Neural cell (in vitro differentiated cells): ENCODE results near the gene ACHE.

ENCODE experiments used
- EP300 ChIP-seq: fragments of 450-650 bp; conservative IDR thresholded peaks from 2 replicates; pipeline ENCODE4 v1.6.1; 2014; ENCODE audit warnings: antibody characterized with exemption, mild to moderate bottlenecking, moderate library complexity; ENCODE audit not compliant: poor library complexity, severe bottlenecking
- EZH2 ChIP-seq: fragments of 200-600, 300-800 bp; shearing (Covaris generic), sonication (generic); IDR thresholded peaks from 2 replicates; pipeline ENCODE4 v1.6.1; 2014; ENCODE audit warnings: antibody characterized with exemption, low read length, borderline replicate concordance, mild to moderate bottlenecking; ENCODE audit not compliant: insufficient read depth, poor library complexity, severe bottlenecking
- MXI1 ChIP-seq: fragments of 450-650 bp; conservative IDR thresholded peaks from 2 replicates; pipeline ENCODE4 v1.6.1; 2014; ENCODE audit warnings: antibody characterized with exemption, mild to moderate bottlenecking; ENCODE audit not compliant: poor library complexity, severe bottlenecking
- POLR2AphosphoS5 ChIP-seq: IDR thresholded peaks from 2 replicates; pipeline ENCODE4 v1.6.1; 2012
- RAD21 ChIP-seq: fragments of 450-650 bp; conservative IDR thresholded peaks from 2 replicates; pipeline ENCODE4 v1.6.1; 2014; ENCODE audit warnings: antibody characterized with exemption, mild to moderate bottlenecking, moderate library complexity
- SMC3 ChIP-seq: fragments of 450-650 bp; conservative IDR thresholded peaks from 2 replicates; pipeline ENCODE4 v1.6.1; 2014; ENCODE audit warnings: antibody characterized with exemption, mild to moderate bottlenecking, moderate library complexity; ENCODE audit not compliant: poor library complexity
- TAF1 ChIP-seq: IDR thresholded peaks from 2 replicates; pipeline ENCODE4 v1.6.1; 2012; ENCODE audit warnings: low read depth
- TF ChIP-seq, protein P1 (sequence below): fragments of 450-650 bp; IDR thresholded peaks from 2 replicates; pipeline ENCODE4 v1.5.1; 2014; ENCODE audit warnings: antibody characterized with exemption, mild to moderate bottlenecking, moderate library complexity; ENCODE audit not compliant: poor library complexity, severe bottlenecking
- TF ChIP-seq, protein P2 (sequence below): IDR thresholded peaks from 2 replicates; pipeline ENCODE4 v1.6.1; 2012; ENCODE audit warnings: borderline replicate concordance

DNA sequence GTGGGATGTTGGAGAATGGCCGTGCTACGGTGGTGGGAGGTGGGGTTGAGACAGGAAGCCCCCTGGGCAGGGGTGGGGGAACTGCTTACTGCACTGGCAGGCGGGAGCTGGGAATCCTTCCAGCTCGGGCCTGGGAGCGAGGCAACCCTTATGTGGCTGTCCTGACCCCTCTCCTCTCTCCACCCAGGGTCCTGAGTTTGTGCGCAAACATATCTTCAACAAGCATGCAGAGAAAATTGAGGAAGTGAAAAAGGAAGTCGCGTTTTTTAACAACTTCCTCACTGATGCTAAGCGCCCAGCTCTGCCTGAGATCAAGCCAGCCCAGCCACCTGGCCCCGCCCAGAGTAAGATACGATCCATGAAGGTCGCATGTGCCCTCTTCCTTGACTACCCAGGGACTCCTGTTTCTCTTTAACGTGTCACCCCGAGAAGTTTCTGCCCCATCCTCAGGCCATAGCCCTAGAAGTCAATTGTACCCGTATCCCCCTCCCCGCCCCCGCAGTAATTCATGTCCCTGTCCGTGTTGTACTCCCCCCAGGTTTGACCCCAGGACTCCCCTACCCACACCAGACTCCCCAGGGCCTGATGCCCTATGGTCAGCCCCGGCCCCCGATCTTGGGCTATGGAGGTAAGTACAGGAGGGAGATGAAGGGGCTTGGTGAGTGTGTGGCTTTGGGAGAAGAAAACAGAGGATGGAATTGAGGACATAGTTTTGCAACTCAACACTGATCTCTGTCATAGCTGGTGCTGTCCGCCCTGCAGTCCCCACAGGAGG lies 8.0 kb downstream of the ACHE start:
- TF ChIP-seq, protein P1, sequence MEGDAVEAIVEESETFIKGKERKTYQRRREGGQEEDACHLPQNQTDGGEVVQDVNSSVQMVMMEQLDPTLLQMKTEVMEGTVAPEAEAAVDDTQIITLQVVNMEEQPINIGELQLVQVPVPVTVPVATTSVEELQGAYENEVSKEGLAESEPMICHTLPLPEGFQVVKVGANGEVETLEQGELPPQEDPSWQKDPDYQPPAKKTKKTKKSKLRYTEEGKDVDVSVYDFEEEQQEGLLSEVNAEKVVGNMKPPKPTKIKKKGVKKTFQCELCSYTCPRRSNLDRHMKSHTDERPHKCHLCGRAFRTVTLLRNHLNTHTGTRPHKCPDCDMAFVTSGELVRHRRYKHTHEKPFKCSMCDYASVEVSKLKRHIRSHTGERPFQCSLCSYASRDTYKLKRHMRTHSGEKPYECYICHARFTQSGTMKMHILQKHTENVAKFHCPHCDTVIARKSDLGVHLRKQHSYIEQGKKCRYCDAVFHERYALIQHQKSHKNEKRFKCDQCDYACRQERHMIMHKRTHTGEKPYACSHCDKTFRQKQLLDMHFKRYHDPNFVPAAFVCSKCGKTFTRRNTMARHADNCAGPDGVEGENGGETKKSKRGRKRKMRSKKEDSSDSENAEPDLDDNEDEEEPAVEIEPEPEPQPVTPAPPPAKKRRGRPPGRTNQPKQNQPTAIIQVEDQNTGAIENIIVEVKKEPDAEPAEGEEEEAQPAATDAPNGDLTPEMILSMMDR, result no peak
- TF ChIP-seq RAD21, result no peak
- no peak for TF ChIP-seq EZH2
- no peak for TF ChIP-seq SMC3
- no peak for TF ChIP-seq POLR2AphosphoS5
- TF ChIP-seq TAF1, result no peak
- TF ChIP-seq EP300, result no peak
- TF ChIP-seq, protein P2, sequence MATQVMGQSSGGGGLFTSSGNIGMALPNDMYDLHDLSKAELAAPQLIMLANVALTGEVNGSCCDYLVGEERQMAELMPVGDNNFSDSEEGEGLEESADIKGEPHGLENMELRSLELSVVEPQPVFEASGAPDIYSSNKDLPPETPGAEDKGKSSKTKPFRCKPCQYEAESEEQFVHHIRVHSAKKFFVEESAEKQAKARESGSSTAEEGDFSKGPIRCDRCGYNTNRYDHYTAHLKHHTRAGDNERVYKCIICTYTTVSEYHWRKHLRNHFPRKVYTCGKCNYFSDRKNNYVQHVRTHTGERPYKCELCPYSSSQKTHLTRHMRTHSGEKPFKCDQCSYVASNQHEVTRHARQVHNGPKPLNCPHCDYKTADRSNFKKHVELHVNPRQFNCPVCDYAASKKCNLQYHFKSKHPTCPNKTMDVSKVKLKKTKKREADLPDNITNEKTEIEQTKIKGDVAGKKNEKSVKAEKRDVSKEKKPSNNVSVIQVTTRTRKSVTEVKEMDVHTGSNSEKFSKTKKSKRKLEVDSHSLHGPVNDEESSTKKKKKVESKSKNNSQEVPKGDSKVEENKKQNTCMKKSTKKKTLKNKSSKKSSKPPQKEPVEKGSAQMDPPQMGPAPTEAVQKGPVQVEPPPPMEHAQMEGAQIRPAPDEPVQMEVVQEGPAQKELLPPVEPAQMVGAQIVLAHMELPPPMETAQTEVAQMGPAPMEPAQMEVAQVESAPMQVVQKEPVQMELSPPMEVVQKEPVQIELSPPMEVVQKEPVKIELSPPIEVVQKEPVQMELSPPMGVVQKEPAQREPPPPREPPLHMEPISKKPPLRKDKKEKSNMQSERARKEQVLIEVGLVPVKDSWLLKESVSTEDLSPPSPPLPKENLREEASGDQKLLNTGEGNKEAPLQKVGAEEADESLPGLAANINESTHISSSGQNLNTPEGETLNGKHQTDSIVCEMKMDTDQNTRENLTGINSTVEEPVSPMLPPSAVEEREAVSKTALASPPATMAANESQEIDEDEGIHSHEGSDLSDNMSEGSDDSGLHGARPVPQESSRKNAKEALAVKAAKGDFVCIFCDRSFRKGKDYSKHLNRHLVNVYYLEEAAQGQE, result no peak
- no peak for TF ChIP-seq MXI1
